Stimulated activated CD8-positive, alpha-beta memory T cell treated with anti-CD3 and anti-CD28 coated beads, Interleukin-4, amount 100 ng/mL, for 24 hours (primary cell): ENCODE results near the gene HNRNPF.
"Not testable (repeated sequence)": the region's sequence is repeated elsewhere in the genome, so short reads cannot be mapped to it uniquely, and the experiment has no call there.

ENCODE experiments used
- DNase-seq: peaks from one replicate; pipeline ENCODE4 v3.0.0-alpha.2; 2020; ENCODE audit warnings: low read depth

The HNRNPF gene

GRCh38 chr10:43408710-43409384 is at the start of gene HNRNPF:
HNRNPF (minus strand) TSS chr10:43409186; CDS start chr10:43387884, 21,302 bp downstream.
- peak; percentile 91 for DNase-seq

- DNase-seq, result no peak
These were observed 49.2 kb upstream of the HNRNPF start for GRCh38 chr10:43458227-43458626.

GRCh38 chr10:43456561-43456960 is 47.6 kb upstream of the HNRNPF start:
- DNase-seq, result not testable (repeated sequence)

- not testable (repeated sequence) for DNase-seq
These were observed 45.0 kb upstream of the HNRNPF start for GRCh38 chr10:43454025-43454424.

GRCh38 chr10:43453266-43453831 is 44.4 kb upstream of the HNRNPF start:
- no peak for DNase-seq

- DNase-seq, result no peak
These were observed 43.4 kb upstream of the HNRNPF start for GRCh38 chr10:43452356-43452914.

- DNase-seq, result no peak
These were observed 39.8 kb upstream of the HNRNPF start for GRCh38 chr10:43448742-43449141.

- not testable (repeated sequence) for DNase-seq
These were observed 37.4 kb upstream of the HNRNPF start for GRCh38 chr10:43446219-43447017.

- DNase-seq, result no peak
These were observed 36.0 kb upstream of the HNRNPF start for GRCh38 chr10:43444897-43445466.

- no peak for DNase-seq
These were observed 35.3 kb upstream of the HNRNPF start for GRCh38 chr10:43444323-43444722.

- no peak for DNase-seq
These were observed 31.6 kb upstream of the HNRNPF start for GRCh38 chr10:43440463-43441134.

GRCh38 chr10:43437141-43437870 is 28.3 kb upstream of the HNRNPF start:
- DNase-seq, result no peak

GRCh38 chr10:43436291-43437140 is 27.5 kb upstream of the HNRNPF start, which contains the start of gene ZNF487:
ZNF487 (plus strand) TSS chr10:43437111; CDS start chr10:43475814, 38,703 bp downstream.
- DNase-seq, result peak; percentile 84

GRCh38 chr10:43430926-43431663 is 22.1 kb upstream of the HNRNPF start:
- DNase-seq, result no peak

- DNase-seq, result no peak
These were observed 18.3 kb upstream of the HNRNPF start for GRCh38 chr10:43427166-43427825.

GRCh38 chr10:43426476-43426875 is 17.5 kb upstream of the HNRNPF start:
- not testable (repeated sequence) for DNase-seq

GRCh38 chr10:43424416-43424815 is 15.4 kb upstream of the HNRNPF start:
- no peak for DNase-seq

GRCh38 chr10:43421944-43422343 is 13.0 kb upstream of the HNRNPF start:
- not testable (repeated sequence) for DNase-seq

GRCh38 chr10:43421519-43421918 is 12.5 kb upstream of the HNRNPF start:
- DNase-seq, result no peak
